GM21825 (cell line): Measurements from ENCODE around the gene C11orf16.
"Not testable (repeated sequence)": the region's sequence is repeated elsewhere in the genome, so short reads cannot be mapped to it uniquely, and the experiment has no call there.

Source experiments
- ATAC-seq: cut with Tn5 transposase; IDR thresholded peaks from one replicate; pipeline ENCODE4 v1.9.1; 2021; ENCODE audit warnings: mild to moderate bottlenecking, moderate library complexity; ENCODE audit not compliant: unreplicated experiment

The C11orf16 gene

DNA sequence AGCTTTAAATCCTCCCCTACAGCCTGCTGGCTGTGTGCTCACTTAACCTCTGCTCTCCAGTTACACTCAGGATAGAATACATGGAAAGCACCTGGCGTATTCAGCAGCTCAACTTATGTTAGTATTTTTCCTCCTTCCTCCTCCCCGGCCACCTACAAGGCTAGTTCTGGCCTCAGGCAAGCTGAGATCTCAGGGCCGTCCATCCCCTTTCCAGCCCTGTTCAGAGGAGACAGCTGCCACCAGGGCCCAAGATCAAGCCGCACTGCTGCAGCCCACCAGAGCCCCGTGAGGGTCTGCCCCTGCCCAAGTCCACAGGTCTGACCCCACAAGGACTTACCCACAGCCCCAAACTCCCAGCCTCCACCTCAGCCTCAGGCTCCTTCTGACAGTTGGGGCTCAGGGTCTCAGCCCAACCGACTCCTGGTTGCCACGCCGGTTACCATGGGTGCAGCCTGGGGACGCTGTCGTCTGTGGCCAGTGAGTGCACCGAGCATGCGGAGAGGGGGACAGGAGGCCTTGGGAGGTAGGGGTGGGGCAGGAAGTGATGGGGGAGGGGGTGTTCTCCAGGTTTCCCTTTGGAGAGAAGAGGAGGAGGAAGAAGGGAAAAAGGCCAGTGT, at the start of gene C11orf16:
Gene C11orf16, minus strand, starts transcription at position 384 of the 617 bp plus-strand sequence. CDS start 639 bp downstream, outside the sequence.
- ATAC-seq = no peak

DNA sequence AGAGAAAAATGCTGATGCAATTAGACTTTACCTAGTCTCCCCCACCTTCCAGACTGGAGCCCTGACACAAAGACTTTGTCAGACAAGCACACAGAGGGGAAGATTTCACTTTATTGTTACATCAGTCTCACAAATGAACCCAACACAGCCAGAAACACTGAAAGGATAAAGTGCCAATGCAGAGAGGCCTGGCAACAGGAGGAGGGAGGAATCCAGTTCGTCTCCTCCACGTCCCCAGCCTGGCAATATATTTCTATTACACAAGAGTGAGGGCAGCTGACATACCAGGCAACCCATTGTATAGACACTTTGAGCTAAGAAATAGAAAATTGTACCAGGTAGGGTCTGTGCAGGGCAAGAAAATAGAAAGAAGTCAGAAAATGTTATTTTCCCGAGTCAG, 47.7 kb upstream of the C11orf16 start:
- no peak for ATAC-seq

- ATAC-seq = not testable (repeated sequence)
Measured at GRCh38 chr11:8979365-8979764, 46.6 kb upstream of the C11orf16 start.

DNA sequence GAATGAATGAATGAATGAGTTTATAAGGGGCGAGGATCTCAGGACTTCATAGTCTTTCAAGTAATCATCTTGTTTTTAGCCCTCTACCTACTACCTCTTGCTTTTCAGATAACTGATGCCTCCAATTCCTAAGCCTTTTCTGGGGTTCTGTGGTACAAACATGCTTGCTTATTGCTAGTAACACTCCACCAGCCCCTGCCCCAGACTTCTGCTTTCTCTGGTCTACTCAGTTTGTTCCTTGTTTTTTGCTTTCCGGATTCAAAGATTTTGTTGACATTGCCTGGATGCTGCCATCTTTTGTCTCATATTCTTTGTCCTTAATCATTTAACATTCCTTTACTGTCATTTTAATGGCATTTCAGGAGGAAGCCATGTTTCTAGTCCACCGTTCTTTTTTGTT, 40.4 kb upstream of the C11orf16 start:
- ATAC-seq = no peak

DNA sequence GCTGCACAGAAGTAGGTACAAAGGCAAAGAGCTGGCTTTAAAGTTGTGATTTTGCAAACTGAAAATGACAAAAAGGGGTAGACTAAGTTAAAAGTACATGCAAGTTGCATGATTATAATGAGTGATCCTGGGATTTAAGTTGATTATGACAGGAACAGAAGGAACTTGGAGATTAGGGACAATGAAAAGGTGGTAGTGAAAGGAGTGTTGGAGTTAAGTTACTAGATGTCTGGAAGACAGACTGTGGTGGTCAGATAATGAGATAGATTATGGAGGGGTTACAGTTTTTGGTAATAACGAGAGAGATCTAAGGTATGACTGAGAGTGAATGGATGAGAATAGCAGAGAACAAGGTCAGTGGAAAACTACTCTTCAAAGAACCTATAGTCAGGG, 39.2 kb upstream of the C11orf16 start:
- ATAC-seq = no peak

DNA sequence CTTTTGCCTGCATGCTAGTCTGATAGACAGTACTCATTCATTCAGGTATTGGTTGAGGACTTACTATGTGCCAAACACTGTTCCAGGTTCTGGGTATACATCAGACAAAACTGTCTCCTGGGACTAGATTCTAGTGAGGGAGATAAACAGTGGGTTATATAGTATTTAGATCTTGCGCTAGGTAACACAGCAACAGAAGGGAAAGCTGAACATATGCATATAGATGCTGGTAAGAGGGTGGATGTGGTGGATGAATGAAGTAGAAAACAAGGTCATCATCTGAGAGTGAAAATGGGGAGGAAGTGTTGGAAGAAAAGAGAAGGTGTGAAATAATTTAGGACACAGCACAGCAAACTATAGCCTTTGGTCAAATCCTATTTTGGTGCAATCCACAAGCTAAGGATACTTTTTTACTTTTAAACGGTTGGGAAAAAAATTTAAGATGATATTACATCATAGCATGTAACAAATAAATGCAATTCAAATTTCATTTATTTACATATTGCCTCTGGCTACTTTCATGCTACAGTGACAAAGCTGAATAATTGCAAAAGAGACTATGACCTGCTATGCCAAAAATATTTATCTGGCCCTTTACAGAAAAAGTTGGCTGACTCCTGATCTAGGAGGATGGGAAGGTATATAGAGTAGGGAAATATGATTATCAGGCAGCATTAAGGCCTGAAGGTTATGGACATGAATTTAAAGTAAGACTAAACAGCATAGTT, 38.6 kb upstream of the C11orf16 start:
- ATAC-seq = no peak

- no peak for ATAC-seq
Measured at GRCh38 chr11:8967184-8967583, 34.4 kb upstream of the C11orf16 start.

DNA sequence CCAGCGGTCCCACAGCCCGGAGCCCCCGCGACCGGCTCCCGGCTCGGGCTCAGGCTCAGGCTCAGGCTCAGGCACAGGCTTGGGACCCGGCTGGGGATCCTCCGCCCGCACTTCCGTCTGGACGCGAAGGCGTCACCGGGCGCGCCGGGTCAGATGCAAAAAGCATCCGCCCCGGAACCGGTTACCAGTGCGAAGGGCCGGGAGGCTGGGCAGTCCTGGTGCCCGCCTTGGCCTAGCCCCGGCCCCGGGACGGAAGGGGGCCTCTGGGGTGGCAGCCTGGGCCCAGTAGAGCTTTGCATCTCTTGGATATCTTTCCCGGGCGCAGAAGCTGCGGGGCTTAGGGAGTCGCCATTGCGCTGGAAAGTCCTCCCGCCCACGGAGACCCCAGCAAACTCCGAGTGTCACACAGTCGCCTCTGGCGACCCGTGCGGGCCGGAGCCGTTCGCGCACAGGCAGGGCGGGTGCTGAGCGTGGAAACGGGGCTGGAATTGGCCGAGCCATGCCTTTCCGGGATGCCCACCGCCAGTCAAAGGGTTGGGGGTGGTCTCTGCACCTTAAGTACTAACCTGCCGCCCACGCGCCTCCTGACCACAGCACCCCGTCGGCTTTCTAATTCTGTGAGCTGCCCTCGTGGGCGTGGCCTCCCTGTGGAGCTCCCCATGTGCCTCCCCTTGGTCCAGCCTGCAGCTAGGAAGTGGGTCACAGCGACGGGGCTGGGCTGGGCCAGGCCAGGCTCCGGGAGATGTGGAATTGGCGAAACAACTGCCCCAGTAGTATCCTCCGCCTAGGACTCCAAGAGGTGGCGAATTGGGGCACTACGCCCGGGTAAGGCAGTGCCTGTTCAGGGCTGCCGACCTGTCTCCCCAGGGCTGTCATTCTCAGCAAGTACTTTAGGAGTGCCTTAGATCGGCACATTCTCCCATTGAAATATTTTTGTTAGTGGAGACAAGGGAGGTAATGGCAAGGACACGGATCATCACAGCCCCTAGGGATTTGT, 31.9 kb upstream of the C11orf16 start, which contains the start of gene TMEM9B:
Gene TMEM9B, minus strand, starts transcription at position 119 of the 997 bp plus-strand sequence. CDS start 129 bp downstream, outside the sequence.
- ATAC-seq = peak; percentile 75

DNA sequence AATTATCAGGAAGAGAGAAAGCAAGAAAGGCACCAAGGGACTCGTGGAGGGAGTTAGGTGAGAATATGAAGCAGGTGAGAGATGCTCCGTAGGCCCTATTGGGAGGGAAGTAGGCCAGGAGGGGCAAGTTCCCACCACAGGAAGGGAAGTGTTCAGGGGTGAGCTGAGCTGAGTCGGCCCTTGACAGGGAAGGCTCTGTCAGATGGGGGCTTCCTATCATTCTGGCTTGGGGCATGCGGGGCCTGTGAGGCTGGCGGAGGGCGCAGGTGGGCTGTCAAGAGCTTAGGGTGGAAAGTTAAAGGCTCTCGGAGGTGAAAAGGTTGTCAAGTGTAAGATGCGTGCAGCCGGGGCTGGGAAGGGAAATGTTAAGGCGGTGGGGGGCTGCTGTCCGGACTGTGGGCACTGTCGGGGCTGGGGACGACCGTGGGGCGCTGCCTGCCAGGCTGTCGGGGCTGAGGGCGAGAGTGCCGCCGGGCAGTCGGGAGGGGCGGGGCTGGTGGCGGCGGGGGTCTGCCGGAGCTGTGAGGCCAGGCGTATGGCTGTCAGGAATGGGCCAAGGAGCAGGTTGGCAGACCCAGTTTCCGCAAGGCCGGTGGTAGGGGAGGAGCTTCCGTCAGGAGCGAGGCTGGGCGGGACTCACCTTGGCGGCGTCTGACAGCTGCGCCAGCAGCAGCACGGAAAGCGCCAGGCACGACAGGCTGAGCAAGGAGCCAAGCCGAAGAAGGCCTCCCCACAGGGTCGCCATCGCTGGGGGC, 31.0 kb upstream of the C11orf16 start:
- ATAC-seq = peak; percentile 62

GRCh38 chr11:8962841-8963240, 30.1 kb upstream of the C11orf16 start:
- no peak for ATAC-seq

- no peak for ATAC-seq
Measured at GRCh38 chr11:8961401-8961800, 28.7 kb upstream of the C11orf16 start.

- peak; percentile 39 for ATAC-seq
Measured at GRCh38 chr11:8959546-8960166, 26.9 kb upstream of the C11orf16 start.

GRCh38 chr11:8956860-8957259, 24.1 kb upstream of the C11orf16 start:
- ATAC-seq = no peak

GRCh38 chr11:8948886-8949285, 16.1 kb upstream of the C11orf16 start:
- no peak for ATAC-seq

- ATAC-seq = no peak
Measured at GRCh38 chr11:8947230-8947943, 14.6 kb upstream of the C11orf16 start.

- no peak for ATAC-seq
Measured at GRCh38 chr11:8942518-8943066, 9.8 kb upstream of the C11orf16 start, which contains the start of gene ASCL3. Gene ASCL3, minus strand, starts transcription at chr11:8943016. Its CDS starts 4,855 bp downstream, at chr11:8938161.

- no peak for ATAC-seq
Measured at GRCh38 chr11:8941341-8942103, 8.8 kb upstream of the C11orf16 start.

DNA sequence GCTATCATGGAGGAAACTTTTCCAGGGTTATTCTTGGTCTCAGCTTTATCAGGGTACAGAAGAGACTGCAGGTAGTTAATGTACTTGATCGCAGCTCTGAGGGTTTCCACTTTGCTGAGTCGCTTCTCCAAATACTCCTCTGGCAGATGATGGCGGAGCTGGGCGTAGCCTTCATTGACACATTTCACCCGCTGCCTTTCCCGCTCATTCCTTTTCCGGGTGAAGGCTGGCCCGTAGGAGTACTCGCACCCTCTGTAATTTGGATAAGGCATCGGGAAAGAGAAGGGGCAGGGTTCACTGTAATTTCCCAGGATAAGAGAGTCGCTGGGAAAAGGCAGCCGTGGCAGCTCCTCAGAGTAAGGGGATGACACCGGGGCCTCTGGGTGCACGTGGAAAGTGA, 4.9 kb upstream of the C11orf16 start:
- ATAC-seq = no peak
